ENCODE results near the gene FARS2. TPM values are rescaled to one million over a fixed set of nuclear protein-coding genes. Genes with fewer than 3 reads are reported as not detected.
"Not testable (repeated sequence)": the region's sequence is repeated elsewhere in the genome, so short reads cannot be mapped to it uniquely, and the experiment has no call there.

FARS2 gene
- total RNA-seq, 4 donors from 2014 or later = 8.3 to 18.5 (median 13.0) TPM

GRCh38 chr6:5786969-5787720 is 525.8 kb downstream of the FARS2 start:
- TF ChIP-seq POLR2A (IDR thresholded peaks at IDR 0.05) (no peak), CTCF (IDR thresholded peaks at IDR 0.05) (no peak)
- Histone ChIP-seq H3K27me3 (no peaks in the 10 kb centered on the region), H3K4me3 (no peak overlapping the region), H3K9me3 (no peaks in the 10 kb centered on the region), H3K27ac (no peak overlapping the region), H3K36me3 (no peaks in the 10 kb centered on the region), H3K4me1 (peaks cover 0 to 8% (median 0%) of the 10 kb centered on the region in 3 donors)
- DNase-seq = no peak
- intact Hi-C loops (cut with DNase I) = no loop called here
- 52 to 65% methylated on average over 10 to 11 of the region's 11 CpGs for WGBS, 2 donors

- intact Hi-C loops (cut with DNase I); H3K36me3 ChIP-seq; H3K4me1 ChIP-seq; H3K9me3 ChIP-seq; H3K27me3 ChIP-seq; H3K27ac ChIP-seq; DNase-seq; H3K4me3 ChIP-seq: not testable (repeated sequence)
- WGBS, 2 donors = 77 to 78% methylated on average over 5 of the region's 5 CpGs
These were observed 528.1 kb downstream of the FARS2 start for GRCh38 chr6:5789426-5789825.

GRCh38 chr6:5796555-5796954 is 535.2 kb downstream of the FARS2 start:
- DNase-seq; H3K27ac ChIP-seq; intact Hi-C loops (cut with DNase I): not testable (repeated sequence)

GRCh38 chr6:5806406-5806805 is 545.1 kb downstream of the FARS2 start:
- H3K27ac ChIP-seq; H3K4me1 ChIP-seq; H3K27me3 ChIP-seq; H3K36me3 ChIP-seq; H3K4me3 ChIP-seq; intact Hi-C loops (cut with DNase I); DNase-seq: not testable (repeated sequence)
- H3K9me3 ChIP-seq = peaks cover 0 to 13% (median 8%) of the 10 kb centered on the region in 3 donors
- 95 to 100% methylated on average over 1 of the region's 1 CpG for WGBS, 2 donors

More at GRCh38 chr6:5796555-5796954, 535.2 kb downstream of the FARS2 start:
- H3K36me3 ChIP-seq, H3K9me3 ChIP-seq, H3K4me1 ChIP-seq, H3K27me3 ChIP-seq, H3K4me3 ChIP-seq: not testable (repeated sequence)

- intact Hi-C loops (cut with DNase I) = no loop called here
- no peak overlapping the region for H3K27ac ChIP-seq
- H3K4me3 ChIP-seq = no peak overlapping the region
- H3K9me3 ChIP-seq = peaks cover 0 to 13% (median 8%) of the 10 kb centered on the region in 3 donors
- 64 to 75% methylated on average over 2 to 4 of the region's 4 CpGs for WGBS, 2 donors
- TF ChIP-seq CTCF (IDR thresholded peaks at IDR 0.05) = no peak
- TF ChIP-seq POLR2A (IDR thresholded peaks at IDR 0.05) = no peak
- no peaks in the 10 kb centered on the region for H3K4me1 ChIP-seq
- no peaks in the 10 kb centered on the region for H3K36me3 ChIP-seq
- H3K27me3 ChIP-seq = no peaks in the 10 kb centered on the region
- DNase-seq = no peak
These were observed 548.1 kb downstream of the FARS2 start for GRCh38 chr6:5809450-5809849.

- intact Hi-C loops (cut with DNase I) = no loop called here
- Histone ChIP-seq H3K27ac (no peak overlapping the region), H3K27me3 (no peaks in the 10 kb centered on the region), H3K4me1 (no peaks in the 10 kb centered on the region), H3K4me3 (no peak overlapping the region), H3K9me3 (peaks cover 0 to 4% (median under 1%) of the 10 kb centered on the region in 3 donors), H3K36me3 (no peaks in the 10 kb centered on the region)
- TF ChIP-seq POLR2A (IDR thresholded peaks at IDR 0.05) (no peak), CTCF (IDR thresholded peaks at IDR 0.05) (no peak)
- no peak for DNase-seq
- 74 to 88% methylated on average over 3 to 4 of the region's 4 CpGs for WGBS, 2 donors
These were observed 550.7 kb downstream of the FARS2 start for GRCh38 chr6:5811997-5812396.

GRCh38 chr6:5813625-5814027 is 552.3 kb downstream of the FARS2 start:
- 67 to 78% methylated on average over 3 of the region's 3 CpGs for WGBS, 2 donors
- Histone ChIP-seq H3K4me3 (no peak overlapping the region), H3K9me3 (no peaks in the 10 kb centered on the region), H3K27me3 (no peaks in the 10 kb centered on the region), H3K4me1 (no peaks in the 10 kb centered on the region), H3K36me3 (no peaks in the 10 kb centered on the region), H3K27ac (no peak overlapping the region)
- DNase-seq = no peak
- intact Hi-C loops (cut with DNase I) = no loop called here
- TF ChIP-seq CTCF (IDR thresholded peaks at IDR 0.05) (no peak), POLR2A (IDR thresholded peaks at IDR 0.05) (no peak)

All from esophagus squamous epithelium (tissue), 5 donors.